Activated CD8-positive, alpha-beta memory T cell treated with anti-CD3 and anti-CD28 coated beads for 24 hours (primary cell): Measurements from ENCODE around the gene TUBB2A.
"Not testable (repeated sequence)": the region's sequence is repeated elsewhere in the genome, so short reads cannot be mapped to it uniquely, and the experiment has no call there.

Experiments used
- DNase-seq: peaks from one replicate; pipeline ENCODE4 v3.0.0-alpha.2; 2020

TUBB2A gene

DNA sequence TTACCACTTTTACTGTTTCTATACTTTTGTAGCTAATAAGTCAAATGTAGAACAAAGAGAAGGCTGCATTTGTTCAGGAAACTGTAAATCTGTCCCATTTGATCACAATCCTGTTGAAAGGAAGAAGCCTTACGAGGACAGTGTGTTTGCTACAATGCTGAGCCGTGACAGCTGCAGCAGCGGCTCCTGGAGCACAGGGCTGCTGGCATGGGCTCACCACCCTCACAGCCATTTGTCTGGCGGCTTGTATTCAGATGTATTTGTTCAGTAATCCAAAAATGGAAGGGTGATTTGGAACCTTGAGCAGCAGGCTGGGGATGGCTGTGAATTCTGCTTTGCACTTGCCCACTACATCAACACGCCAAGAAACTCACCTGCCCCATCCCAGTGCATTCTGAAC, 5.7 kb downstream of the TUBB2A start:
- no peak for DNase-seq

DNA sequence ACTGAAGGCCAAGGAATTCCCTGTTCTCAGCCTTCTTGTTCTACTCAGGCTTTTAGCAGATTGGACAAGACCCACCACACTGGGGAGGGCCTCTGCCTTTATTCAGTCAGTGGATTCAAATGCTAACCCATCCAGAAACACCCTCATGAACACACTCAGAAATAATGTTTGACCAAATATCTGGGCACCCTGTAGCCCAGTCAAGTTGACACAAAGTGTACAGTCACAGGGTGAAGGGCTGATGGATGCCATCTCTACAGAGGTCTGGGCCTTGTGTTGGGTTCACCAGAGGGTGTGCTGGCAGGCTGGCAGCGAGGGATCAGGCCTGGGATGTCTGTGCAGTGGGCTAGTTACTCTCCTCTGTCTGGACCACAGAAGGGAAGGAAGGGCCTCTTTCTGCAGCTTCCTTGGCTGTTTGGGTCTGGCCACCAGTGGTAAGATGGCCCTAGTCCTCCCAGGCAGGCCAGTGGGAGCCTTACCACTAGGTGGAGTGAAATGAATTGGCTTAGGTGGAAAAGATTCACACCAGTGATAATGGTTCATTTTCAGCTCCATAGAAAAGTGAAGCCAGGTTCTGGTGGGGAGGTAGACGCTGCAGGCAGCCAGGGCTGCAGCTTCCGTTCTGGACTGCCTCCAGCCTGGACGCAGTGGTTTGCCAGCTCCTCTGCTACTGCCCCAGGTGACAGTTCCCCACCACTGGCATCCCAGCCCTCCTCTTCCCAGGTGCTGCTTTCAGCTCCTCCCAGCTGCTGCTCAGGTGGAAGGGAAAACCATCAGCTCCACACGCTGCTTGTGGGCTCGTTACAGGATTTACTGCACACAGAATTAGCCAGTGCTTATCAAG, 9.2 kb downstream of the TUBB2A start:
- no peak for DNase-seq

DNA sequence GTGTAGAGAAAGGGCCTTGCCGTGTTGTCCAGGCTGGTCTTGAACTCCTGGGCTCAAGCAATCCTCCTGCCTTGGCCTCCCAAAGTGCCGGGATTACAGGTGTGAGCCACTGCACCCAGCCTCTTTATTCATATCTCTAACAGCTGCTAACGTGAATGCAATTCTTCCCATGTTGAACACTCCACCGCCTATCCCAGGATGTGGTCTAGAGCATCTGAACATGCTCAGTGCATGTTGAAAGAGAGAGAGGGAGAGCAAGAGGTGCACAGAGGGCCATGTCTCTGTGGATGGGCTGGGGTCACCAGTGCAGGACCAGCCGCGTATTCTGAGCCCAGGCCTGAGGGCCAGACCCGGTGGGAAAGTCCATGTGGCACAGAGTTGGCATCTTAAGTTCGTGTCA, 12.8 kb downstream of the TUBB2A start:
- no peak for DNase-seq

DNA sequence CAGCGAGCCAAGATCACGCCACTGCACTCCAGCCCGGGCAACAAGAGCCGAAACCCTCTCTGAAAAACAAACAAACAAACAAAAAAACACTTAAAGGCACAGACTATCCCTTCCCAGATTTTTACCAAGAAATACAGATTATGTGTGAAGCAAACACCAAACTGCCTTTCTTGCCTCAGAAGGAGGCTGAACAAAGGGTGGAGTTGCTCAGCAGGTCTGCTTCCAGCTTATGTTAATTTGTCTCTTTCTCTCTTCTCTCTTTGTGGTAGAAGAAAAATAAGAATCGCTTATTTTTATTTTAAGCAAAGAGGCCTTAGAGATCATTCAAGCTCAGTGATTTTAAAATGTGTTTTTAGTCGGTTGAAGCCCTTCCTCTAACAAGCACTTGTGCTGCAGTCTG, 14.2 kb downstream of the TUBB2A start:
- no peak for DNase-seq

DNA sequence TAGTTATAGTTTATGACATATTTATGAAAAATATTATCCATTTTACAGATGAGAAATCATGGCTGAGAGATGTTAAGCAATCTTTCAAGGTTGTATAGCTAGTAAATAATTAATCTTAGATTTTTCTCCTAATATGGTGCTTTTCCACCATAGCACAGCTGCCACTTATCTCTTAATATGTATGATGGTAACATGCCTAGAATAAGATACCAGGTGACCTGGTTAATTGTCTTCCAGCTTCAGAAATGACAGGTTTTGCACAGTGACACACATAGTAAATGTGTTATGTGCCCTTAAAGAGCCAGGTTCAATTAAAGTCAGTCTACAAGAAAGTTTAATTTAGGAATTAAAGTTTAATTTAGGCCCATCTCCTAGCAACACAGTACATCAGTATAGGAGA, 14.8 kb downstream of the TUBB2A start:
- no peak for DNase-seq

DNA sequence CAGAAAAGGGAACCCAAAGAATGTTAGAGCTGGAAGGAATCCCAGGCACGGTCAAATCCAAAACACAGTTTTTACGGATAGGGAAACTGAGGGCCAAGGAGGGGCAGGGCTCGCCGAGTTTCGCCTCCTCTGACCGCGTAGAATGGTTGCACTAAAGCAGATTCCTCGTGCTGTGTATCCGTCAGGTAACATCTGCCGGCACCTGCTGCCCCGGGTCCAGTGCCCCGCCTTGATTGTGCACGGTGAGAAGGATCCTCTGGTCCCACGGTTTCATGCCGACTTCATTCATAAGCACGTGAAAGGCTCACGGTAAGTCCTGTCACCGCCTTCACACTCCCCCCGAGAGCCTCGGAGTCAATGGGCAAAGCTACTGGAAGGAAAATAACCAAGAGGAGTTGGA, 17.1 kb downstream of the TUBB2A start:
- DNase-seq: no peak

DNA sequence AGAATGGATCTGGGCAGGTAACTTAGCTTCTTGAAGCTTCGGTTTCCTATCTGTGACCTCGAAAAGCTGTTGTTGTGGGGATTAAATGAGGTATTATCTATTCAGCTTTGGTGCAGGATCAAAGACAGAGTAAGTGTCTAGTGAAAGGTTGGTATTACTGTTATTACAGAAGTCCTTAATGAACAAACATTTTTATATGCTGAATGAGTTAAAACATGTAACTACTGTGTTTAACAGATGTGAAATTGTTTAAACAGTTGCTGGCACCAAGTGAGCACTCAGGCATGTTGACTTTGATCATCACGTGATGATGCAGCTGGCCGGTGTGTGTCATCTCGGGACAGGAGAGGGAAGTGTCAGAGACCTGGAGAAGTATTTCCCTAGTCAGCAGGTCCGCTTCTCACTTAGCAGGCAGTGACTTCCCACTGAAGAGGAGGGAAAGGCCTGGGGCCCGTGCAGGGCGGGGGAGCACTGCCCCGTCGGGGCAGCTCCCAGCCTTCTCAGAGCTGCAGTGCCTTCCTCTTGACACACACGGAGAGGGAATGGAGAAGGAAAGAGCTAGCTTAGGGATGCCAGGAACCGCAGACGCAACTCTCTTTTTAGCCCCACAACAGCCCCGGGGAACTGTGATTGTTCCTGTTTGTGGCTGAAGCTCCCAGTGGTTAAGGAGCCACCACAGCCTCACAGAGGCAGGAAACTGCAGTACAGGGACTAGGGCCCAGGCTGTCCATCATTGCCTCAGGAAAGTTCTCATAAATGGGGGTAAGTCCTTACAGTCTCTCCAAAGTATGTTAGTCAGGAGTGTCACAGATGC, 18.0 kb downstream of the TUBB2A start:
- DNase-seq: no peak

DNA sequence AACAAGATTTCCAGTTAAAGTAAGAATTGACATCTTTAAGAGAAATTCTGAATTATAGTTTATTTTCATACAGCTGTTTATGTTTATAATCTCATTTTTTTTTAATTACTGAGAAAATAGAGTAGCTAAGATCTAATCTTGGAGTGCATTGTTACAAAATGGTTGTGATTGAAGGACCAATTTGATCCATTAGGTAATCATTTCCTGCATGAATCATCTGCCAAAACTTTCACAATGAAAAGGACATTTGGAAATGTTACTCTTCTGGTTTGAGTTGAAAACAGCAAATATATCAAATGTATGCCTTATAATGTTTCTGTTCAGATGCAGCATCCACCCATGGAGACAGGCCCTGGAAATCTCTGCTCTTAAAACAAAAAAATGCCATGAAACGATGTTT, 19.0 kb downstream of the TUBB2A start:
- no peak for DNase-seq

DNA sequence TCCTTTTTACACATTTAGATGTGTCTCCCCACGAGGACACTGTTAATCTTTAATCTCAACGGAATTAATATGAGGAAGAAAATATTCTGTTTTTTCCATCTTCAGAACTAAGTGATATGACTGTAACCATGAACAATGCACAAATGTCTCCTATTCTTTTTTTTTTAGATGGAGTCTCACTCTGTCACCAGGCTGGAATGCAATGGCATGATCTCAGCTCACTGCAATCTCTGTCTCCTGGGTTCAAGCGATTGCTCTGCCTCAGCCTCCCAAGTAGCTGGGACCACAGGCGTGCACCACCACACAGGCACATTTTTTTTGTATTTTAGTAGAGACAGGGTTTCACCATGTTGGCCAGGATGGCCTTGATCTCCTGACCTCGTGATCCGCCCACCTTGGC, 19.5 kb downstream of the TUBB2A start:
- DNase-seq: not testable (repeated sequence)

DNA sequence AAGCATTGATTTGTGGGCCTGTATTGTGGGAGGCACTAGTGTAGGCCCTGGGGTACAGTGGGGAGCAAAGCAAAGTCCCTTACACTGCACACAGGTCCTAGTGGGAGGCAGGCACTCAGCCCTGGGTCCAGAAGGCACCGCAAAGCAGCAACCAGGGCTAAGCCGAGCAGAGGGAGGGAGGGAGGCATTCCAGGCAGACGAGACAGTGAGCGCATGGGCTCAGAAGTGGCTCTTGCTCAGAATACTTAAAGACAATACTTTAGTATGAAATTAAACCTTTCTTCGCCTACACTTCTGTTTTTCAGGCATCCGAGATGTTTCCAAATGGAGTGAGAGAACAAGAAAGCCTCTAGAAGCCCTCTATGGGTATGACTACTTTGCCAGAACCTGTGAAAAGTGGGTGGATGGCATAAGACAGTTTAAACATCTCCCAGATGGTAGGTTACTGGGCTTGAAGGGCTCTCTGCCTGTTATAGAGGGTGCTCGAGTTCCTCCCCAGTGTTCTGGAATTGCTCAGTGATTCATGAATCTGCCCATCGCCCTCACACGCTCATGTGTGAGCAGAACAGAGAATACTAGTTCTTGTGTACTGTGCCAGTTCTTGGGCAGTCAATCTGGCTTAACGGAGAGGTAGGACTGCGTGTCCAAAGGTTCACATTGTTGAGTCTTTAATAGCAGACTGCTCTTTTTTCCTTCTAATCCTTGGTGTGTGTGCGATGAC, 20.1 kb downstream of the TUBB2A start:
- no peak for DNase-seq

DNA sequence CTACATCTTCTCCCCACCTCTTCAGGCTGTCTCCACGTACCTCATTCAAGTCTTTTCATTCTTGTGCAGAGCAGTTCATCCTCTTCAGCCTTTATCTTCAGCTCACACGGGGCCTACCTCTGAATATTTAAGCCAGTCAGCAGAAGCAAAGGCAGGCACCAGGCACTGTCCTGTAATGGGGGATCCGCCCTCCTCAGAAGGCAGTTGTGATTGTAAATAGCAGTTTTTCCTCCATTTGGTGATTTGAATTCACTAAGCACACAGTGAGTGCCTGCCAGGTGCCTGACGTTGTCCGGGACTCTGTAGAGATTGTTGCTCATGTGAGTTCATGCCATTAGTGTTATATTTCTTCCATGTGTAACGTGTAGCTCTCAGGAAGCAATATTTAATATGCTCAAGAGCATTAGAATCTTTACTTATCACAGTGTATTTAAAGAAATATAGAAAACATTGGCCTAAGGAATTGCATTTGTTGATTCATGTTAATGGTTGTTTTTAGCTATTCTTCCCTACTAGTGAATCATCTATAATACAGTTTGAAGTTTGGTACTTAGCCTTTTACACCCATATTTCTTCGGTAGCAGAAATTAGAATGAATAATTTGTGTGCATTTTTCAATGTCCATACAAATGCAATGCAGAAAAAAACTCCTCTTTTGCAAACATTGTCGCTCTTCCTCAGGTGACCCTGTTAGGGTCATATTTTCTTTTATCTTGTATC, 20.9 kb downstream of the TUBB2A start:
- DNase-seq: no peak

DNA sequence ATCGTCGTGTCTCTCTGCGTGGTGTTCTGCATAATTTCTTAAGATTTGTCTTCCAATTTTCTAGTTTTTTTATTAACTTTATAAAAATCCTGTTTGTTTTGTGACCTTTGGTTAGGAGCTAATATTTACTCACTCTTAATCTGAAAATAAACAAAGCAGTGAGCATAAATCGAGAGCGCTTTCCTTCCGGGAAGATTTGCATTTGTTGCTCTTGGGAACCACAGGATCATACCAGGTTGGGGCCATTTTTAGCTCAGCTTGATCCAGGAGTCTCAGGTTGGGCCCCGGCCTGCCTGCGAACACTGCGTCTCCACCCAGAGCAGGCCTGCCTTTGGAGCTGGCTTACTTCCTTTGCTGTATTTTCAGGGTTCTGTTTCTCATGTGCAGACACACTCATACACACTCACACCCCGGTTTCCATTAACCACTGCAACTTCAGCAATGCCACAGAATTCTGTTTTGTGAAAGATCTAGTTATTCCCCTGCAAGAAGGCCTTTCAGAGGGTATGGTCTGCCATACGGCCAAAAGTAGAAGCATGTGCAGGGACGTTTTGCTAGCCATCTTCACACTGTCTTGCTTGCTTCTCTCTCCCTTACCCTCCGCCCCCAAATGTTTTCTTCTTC, 21.6 kb downstream of the TUBB2A start:
- no peak for DNase-seq

DNA sequence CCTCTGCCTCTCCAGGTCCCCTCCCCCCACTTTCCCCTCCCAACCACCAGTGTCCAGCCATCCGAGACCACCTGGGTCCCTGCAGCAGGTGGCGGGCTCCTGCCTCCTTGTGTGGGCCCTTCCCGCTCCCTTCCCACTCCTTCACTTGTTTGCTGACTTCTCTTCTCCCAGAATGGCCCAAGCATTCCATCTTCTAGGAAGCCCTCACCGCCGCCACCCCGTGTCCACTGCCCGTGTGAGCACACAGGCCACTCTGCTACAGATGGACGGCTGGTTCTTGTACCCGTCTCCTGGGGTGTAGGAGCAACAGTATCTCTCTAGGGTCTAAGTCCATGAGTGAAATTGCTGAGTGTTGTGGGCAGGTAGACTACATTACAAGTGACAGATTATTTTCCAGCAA, 23.8 kb downstream of the TUBB2A start:
- DNase-seq: no peak

DNA sequence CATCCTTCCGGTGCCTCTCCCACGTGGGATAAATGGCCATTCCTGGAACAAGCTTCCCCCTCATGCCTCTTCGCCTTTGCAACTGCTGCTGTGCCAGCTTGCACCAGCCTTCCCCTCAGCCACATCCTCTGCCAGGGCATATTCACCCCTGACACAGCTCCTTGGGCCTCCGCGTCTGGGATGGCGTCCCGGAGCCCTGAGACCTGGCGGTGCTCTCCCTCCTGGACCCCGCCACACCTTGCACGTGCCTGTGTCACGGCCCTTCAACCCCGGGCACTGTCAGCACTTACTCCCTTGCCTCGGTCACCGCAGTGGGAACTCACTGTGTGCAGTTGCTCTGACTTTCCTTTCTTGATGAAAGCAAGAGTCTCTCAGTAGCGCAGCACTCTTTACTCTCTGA, 25.6 kb downstream of the TUBB2A start:
- DNase-seq: no peak

DNA sequence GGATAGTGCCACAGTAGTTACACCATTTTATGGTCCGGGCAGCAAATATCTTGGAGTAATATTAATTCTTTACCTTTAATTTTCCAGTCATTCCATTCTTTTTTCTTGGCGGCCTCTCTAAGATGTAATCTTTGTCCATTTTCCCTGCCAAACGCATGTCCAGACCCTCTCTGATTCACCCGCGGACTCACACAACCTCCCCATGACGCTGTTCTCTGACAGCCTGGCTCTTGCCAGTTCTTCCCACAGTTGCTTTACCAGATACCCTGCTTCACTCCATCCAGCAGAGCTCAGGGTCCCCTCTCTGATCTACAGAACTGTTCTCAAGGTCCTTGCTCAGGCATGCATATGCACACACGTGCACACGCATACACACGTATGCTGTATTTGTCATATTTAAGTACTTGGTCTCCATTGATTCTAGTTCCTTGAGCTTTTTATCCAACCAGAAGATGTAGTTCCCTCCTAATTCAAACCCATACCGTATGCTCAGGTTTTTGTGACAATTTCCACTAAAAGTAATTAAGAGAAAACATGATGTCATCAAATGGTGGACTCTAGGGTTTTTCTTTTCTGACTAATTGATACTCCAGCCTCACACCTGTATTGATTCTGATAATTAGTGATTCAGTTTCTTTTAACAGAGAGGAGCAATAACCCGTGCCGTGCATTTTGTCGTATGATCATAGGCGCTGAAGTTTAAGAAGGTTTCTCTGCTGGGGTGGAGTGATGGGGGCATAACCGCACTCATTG, 28.8 kb downstream of the TUBB2A start:
- DNase-seq: no peak

DNA sequence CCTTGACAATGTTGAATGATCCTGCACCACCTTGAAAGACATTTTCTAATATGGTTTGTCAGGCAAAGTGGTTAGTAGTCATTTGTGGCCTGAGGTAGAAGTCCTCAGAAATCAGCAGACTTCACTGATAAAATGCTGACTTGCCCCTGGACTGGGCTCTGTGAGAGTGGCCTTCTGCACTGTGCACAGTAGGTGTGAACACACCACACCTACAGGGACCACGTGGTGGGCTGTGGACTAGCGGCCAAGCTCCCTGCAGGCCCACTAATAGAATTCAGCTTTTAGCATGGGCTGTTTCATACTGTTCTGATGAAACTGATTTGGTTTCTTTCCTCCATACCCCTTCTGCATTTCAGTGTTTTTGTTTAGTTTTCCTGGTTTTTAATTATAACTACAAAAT, 31.5 kb downstream of the TUBB2A start:
- DNase-seq: no peak

DNA sequence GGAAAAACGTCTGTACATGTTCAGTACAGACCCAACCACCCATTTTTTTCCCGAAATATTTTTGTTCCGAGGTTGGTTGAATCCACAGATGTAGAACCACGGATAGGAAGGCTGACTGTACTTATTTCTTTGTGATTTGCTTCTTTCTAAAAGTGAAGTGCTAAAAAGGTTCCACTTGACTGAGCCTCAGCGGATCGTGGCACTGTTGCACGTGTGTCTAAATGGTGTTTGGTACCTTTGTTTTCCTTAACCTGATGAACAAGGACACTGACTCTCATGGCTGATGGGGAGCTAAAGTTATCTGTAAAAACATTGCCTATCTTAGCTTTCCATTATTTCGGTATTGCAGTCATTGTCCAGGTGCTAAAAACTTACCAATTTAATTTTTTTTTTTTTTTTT, 32.7 kb downstream of the TUBB2A start:
- no peak for DNase-seq

DNA sequence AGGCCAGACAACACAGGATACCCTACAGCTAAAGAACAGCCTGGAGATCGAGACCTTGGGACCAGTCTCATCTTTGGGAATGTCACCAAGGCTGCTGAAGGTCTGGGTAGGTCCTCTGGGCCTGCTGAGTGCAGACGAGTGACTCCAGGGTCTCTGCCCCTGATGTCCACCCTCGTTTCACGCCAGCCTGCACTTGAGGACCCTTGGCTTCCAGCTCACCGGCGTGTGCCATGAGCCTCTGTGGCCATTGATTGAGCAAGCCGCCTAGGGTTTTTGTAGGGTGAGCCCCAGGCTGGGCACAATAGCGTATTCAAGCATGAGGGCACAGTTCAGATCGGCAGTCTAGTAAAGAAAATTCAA, 34.5 kb downstream of the TUBB2A start:
- DNase-seq: no peak

DNA sequence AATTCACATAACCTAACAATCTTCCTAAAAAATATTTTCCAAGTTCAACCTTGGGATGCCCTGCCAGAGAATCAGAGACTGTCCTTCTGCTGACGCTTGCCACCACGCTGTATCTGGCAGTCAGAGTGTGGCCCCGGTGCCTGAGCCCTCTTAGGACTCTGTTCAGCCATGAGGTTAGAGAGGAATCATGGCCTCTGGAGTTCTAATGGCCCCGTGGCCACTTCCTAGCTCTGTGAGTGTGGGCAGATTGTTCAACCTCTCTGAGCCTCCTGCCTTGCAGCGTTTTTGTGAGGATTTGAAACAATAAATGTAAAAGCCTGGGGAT, 36.6 kb downstream of the TUBB2A start:
- no peak for DNase-seq

DNA sequence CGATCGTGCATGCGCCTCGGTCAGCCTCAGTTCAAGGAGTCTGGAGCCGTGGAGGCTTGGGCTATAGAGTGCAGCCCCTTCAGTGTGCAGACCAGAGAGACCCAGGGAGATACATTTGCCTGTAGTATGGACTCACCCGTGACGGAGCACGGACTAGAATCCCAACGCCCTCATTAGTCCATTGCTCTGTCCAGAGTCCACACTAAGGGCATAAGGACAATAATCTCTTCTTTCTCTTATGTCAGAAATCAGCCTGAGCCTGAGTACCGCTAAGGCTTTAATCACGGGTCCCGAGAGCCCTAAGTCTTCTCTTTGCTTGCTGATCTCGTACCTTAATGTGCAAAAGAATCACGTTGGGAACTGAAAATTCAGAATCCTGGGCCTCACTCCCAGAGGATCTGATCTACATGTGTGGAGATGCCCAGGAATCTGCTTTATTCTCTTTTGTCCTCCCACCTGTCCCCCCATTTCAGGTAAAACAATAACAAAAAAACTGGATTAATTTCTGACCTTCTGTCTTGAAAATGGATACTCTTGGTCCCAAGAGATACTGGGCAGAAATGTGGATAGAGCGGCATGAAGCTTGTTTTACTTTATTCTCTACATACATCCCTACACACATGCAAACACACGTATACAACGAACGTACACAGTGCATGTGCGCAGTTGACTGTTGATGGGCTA, 38.2 kb downstream of the TUBB2A start:
- DNase-seq: no peak

DNA sequence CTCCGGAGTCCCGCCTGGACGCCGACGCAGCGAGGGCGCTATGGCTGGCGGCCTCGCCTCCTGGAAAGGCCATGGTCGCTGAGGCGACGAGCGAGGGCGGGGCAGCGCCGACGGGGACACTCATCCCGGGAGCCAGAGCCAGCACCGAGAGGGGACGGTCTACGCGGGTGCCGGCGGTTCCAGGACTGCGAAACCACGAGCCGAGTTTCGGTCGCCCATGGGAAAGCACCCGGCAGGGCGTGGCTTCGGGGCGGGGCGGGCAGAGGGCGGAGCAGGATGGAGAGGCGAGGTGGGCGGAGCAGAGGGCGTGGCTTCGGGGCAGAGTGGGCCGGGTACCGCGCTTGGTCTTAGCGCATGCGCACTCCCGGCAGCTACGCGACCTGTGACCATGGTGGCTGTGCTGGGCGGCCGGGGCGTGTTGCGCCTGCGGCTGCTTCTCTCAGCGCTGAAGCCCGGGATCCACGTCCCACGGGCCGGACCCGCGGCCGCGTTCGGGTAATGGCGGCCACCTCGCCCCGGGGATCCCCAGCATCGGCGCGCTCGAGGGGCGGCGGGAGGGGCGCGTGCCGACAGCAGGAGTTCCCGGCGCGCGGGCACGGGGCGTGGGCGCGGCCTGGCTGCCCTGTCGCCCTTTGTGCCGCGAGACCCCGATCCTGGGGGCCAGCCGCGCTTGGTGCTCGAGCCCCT, 38.8 kb downstream of the TUBB2A start, which contains the start of gene BPHL:
BPHL (plus strand) TSS at position 359 of the 687 bp plus-strand sequence; CDS start at position 389, 30 bp downstream.
- peak; percentile 100 for DNase-seq
